IPS-11a (cell line): ENCODE results near the gene ANKRD62.
"Not testable (repeated sequence)": the region's sequence is repeated elsewhere in the genome, so short reads cannot be mapped to it uniquely, and the experiment has no call there.

Experiments
- H3K4me3 ChIP-seq: one replicate; pipeline ENCODE4 v1.5.1; 2013; ENCODE audit warnings: low read depth, low read length, control low read depth

Gene ANKRD62

GRCh38 chr18:12065397-12065796 is 28.2 kb upstream of the ANKRD62 start:
- H3K4me3 ChIP-seq: no peak overlapping the region

- H3K4me3 ChIP-seq: no peak overlapping the region
Observed at GRCh38 chr18:12066910-12067511, 26.6 kb upstream of the ANKRD62 start.

GRCh38 chr18:12067671-12068070 is 26.0 kb upstream of the ANKRD62 start:
- H3K4me3 ChIP-seq: no peak overlapping the region

GRCh38 chr18:12068316-12068949 is 25.2 kb upstream of the ANKRD62 start:
- not testable (repeated sequence) for H3K4me3 ChIP-seq

GRCh38 chr18:12068950-12069320 is 24.7 kb upstream of the ANKRD62 start:
- H3K4me3 ChIP-seq: no peak overlapping the region

- H3K4me3 ChIP-seq: not testable (repeated sequence)
Observed at GRCh38 chr18:12071066-12071465, 22.6 kb upstream of the ANKRD62 start.

GRCh38 chr18:12072996-12073395 is 20.6 kb upstream of the ANKRD62 start:
- no peak overlapping the region for H3K4me3 ChIP-seq

GRCh38 chr18:12074736-12075135 is 18.9 kb upstream of the ANKRD62 start:
- no peak overlapping the region for H3K4me3 ChIP-seq

- H3K4me3 ChIP-seq: no peak overlapping the region
Observed at GRCh38 chr18:12076424-12077140, 17.1 kb upstream of the ANKRD62 start.

- H3K4me3 ChIP-seq: not testable (repeated sequence)
Observed at GRCh38 chr18:12077994-12078393, 15.6 kb upstream of the ANKRD62 start.

GRCh38 chr18:12079491-12080237 is 14.0 kb upstream of the ANKRD62 start:
- no peak overlapping the region for H3K4me3 ChIP-seq

GRCh38 chr18:12085136-12085535 is 8.5 kb upstream of the ANKRD62 start:
- no peak overlapping the region for H3K4me3 ChIP-seq

- no peak overlapping the region for H3K4me3 ChIP-seq
Observed at GRCh38 chr18:12085786-12086185, 7.9 kb upstream of the ANKRD62 start.

GRCh38 chr18:12086249-12086648 is 7.4 kb upstream of the ANKRD62 start:
- H3K4me3 ChIP-seq: no peak overlapping the region

GRCh38 chr18:12086677-12087470 is 6.8 kb upstream of the ANKRD62 start:
- H3K4me3 ChIP-seq: no peak overlapping the region

- H3K4me3 ChIP-seq: no peak overlapping the region
Observed at GRCh38 chr18:12087471-12088025, 6.1 kb upstream of the ANKRD62 start.

GRCh38 chr18:12088096-12088495 is 5.5 kb upstream of the ANKRD62 start:
- H3K4me3 ChIP-seq: no peak overlapping the region

GRCh38 chr18:12088731-12089375 is 4.8 kb upstream of the ANKRD62 start:
- no peak overlapping the region for H3K4me3 ChIP-seq

- no peak overlapping the region for H3K4me3 ChIP-seq
Observed at GRCh38 chr18:12091538-12092141, 2.0 kb upstream of the ANKRD62 start.
